ENCODE results near the gene AGMO. TPM values are rescaled to one million over a fixed set of nuclear protein-coding genes. Genes with fewer than 3 reads are reported as not detected.
A peak's percentile ranks its signal among the peaks of the same experiment; 100 is the strongest.

Gene AGMO
- total and polyA plus RNA-seq, 2 of the 8 experiments (the other 6 are each of a cell fraction or from before 2014, with no cell fraction given): 0.22 to 0.45 TPM

DNA sequence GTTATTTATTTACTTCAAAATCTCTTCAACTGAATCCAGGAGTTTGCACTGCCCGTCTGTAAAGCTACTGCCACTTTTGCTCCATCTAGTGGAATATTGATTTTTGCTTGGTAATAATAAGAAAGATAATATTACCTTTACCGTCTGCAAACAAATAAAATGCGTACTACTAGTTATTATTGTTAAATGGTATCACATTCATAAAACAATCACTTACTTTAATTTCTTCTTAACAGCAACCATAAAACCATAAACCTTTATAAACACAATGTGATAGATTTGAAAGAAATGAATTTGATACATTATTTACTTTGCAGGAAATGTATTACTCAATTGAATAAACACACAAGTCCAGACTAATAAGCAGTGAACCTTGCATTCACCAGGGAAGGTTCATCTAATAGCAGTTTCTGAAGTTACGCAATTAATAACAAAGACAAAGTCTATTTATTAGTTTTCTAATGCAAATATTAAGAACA lies 6.4 kb downstream of the AGMO start:
- no peak overlapping the region for H3K9ac ChIP-seq (replicated peaks in 1 of 4; ENCODE audit: extremely low read depth in 1 of 4, low read depth in 3 of 4, low read length in 3 of 4)
- no peak overlapping the region for H2AK5ac ChIP-seq (ENCODE audit: low read depth, low read length)
- CTCF ChIA-PET (ENCODE audit: partially characterized antibody): no interaction called here
- DNase-seq (ENCODE audit: low read depth in 1 of 2, low spot score in 2 of 2): no peak
- H3K56ac ChIP-seq (replicated peaks; ENCODE audit: insufficient read length, low read depth, low read length): no peak overlapping the region
- H2BK12ac ChIP-seq (ENCODE audit: low read depth, low read length): no peak overlapping the region
- no peaks in the 10 kb centered on the region for H3K27me3 ChIP-seq (replicated peaks in 1 of 4; ENCODE audit: control insufficient read depth in 3 of 4, extremely low read depth in 1 of 4, insufficient read depth in 3 of 4, low read length in 3 of 4)
- no peak overlapping the region for H2BK15ac ChIP-seq (ENCODE audit: low read length)
- no peaks in the 10 kb centered on the region for H3K4me1 ChIP-seq (replicated peaks in 1 of 4; ENCODE audit: control insufficient read depth in 3 of 4, insufficient read depth in 4 of 4, low read length in 3 of 4)
- H3K23me2 ChIP-seq (ENCODE audit: low read depth, low read length): no peaks in the 10 kb centered on the region
- H3K9me3 ChIP-seq (ENCODE audit: insufficient read depth in 2 of 2, low read depth in 1 of 2, low read length in 1 of 2): no peaks in the 10 kb centered on the region
- H3K14ac ChIP-seq (ENCODE audit: insufficient read length): no peak overlapping the region
- no peak overlapping the region for H3K18ac ChIP-seq (ENCODE audit: extremely low read depth, low read length)
- no peak overlapping the region for H4K5ac ChIP-seq (ENCODE audit: insufficient read length, low read depth, low read length)
- H2BK120ac ChIP-seq (replicated peaks; ENCODE audit: low read depth, low read length): no peak overlapping the region
- H3K23ac ChIP-seq (ENCODE audit: insufficient read length): no peak overlapping the region
- no peak overlapping the region for H4K91ac ChIP-seq (replicated peaks; ENCODE audit: insufficient read length, low read length)
- 96% methylated on average over 4 of the region's 4 CpGs; no CpG with 5 or more reads in 1 of the 2 experiments for WGBS, 2 experiments (ENCODE audit: extremely low coverage in 1 of 2, insufficient coverage in 1 of 2, insufficient read length in 1 of 2, insufficient replicate concordance in 2 of 2, low coverage in 1 of 2, low lambda C conversion rate in 2 of 2, missing lambda C conversion rate in 1 of 2)
- H3K79me2 ChIP-seq (ENCODE audit: control insufficient read depth in 1 of 2, insufficient read depth in 2 of 2, low read length in 2 of 2): no peaks in the 10 kb centered on the region
- H3K4me3 ChIP-seq (ENCODE audit: extremely low read depth in 1 of 4, insufficient read depth in 2 of 4, low read depth in 3 of 4, low read length in 4 of 4): no peak overlapping the region
- no peak overlapping the region for H3K27ac ChIP-seq (ENCODE audit: low read depth, low read length)
- H3K4ac ChIP-seq (replicated peaks; ENCODE audit: insufficient read length, low read depth, low read length): no peak overlapping the region
- H3K36me3 ChIP-seq (ENCODE audit: control insufficient read depth in 2 of 4, insufficient read depth in 4 of 4, low read length in 3 of 4): no peaks in the 10 kb centered on the region
- POLR2A ChIA-PET (ENCODE audit: partially characterized antibody): no interaction called here
- no peak overlapping the region for H2BK5ac ChIP-seq (ENCODE audit: low read depth, low read length)
- FAIRE-seq: no peak
- no peaks in the 10 kb centered on the region for H3K79me1 ChIP-seq (ENCODE audit: low read depth, low read length)
- H4K20me1 ChIP-seq (replicated peaks in 1 of 2; ENCODE audit: control insufficient read depth in 1 of 2, insufficient read depth in 2 of 2, low read length in 2 of 2): no peaks in the 10 kb centered on the region
- H2BK20ac ChIP-seq (ENCODE audit: low read length): no peak overlapping the region
- peak in 1 of 2 experiments; percentile 17; a peak in 2 of 4 replicates for TF ChIP-seq RAD21 (IDR thresholded peaks at IDR 0.05 in 1 of 2, conservative IDR thresholded peaks at IDR 0.05 in 1 of 2; ENCODE audit: low read depth in 2 of 2, low read length in 2 of 2)
- TF ChIP-seq CBX8 (IDR thresholded peaks at IDR 0.05; ENCODE audit: borderline replicate concordance, low read depth, low read length): no peak
- TF ChIP-seq CBX5 (IDR thresholded peaks at IDR 0.05; ENCODE audit: low read depth, low read length): no peak
- TF ChIP-seq CEBPB (IDR thresholded peaks at IDR 0.05; ENCODE audit: low read depth, low read length): peak; percentile 26; the same call in 1 of the 2 replicates
- no peak overlapping the region for H2AFZ ChIP-seq (ENCODE audit: low read length)
- no peak overlapping the region for H4K8ac ChIP-seq (ENCODE audit: extremely low read depth, insufficient read depth, low read length)
- H3K4me2 ChIP-seq (ENCODE audit: insufficient read depth in 1 of 2, low read depth in 2 of 2, low read length in 2 of 2): no peak overlapping the region
